AG04450 (cell line): ENCODE measurements around the gene PGM2. TPM values are rescaled to one million over a fixed set of nuclear protein-coding genes. Genes with fewer than 3 reads are reported as not detected.

Source experiments
- CTCF ChIA-PET: fragments of 300-600, 350-600 bp; formaldehyde crosslinking; extraction: SDS; loops from one replicate; lab custom pipeline; 2022; ENCODE audit warnings: antibody characterized with exemption, inconsistent platforms; lab: Charles Lee
- POLR2A ChIA-PET: fragments of 350-600 bp; formaldehyde crosslinking; extraction: SDS; loops from one replicate; lab custom pipeline; 2021; ENCODE audit warnings: antibody characterized with exemption, inconsistent platforms; lab: Yijun Ruan, JAX
- DNase-seq: peaks from one replicate; pipeline ENCODE4 v3.0.0-alpha.2; 2011; ENCODE audit warnings: low read depth, low spot score
- H3K27ac ChIP-seq: one replicate; pipeline ENCODE4 v1.5.1; 2012; ENCODE audit warnings: low read depth, low read length, control low read depth
- H3K27me3 ChIP-seq: one replicate; pipeline ENCODE4 v1.6.0; 2012; ENCODE audit warnings: low read length; ENCODE audit not compliant: control insufficient read depth, insufficient read depth
- H3K4me3 ChIP-seq: 2 replicates; pipeline ENCODE4 v1.5.1; 2011; ENCODE audit warnings: mild to moderate bottlenecking, low read depth, low read length, control low read depth
- H3K9me3 ChIP-seq: 2 replicates; pipeline ENCODE4 v1.5.1; 2012; ENCODE audit warnings: low read length; ENCODE audit not compliant: control insufficient read depth, insufficient read depth
- CTCF ChIP-seq: IDR thresholded peaks from 2 replicates; pipeline ENCODE4 v1.5.1; 2011; ENCODE audit warnings: low read depth, low read length, control low read depth, inconsistent platforms
- polyA plus RNA-seq: library from polyadenylated mRNA; depleted of rRNA; stranded (reverse); fragments of >200 nt; gene quantifications from 2 replicates; pipeline ENCODE4 v1.2.3, GENCODE V29; 2011

The PGM2 gene
- polyA plus RNA-seq, 1 experiment = 24.1 TPM

GRCh38 chr4:37835806-37836205, 9.3 kb downstream of the PGM2 start:
- POLR2A ChIA-PET = no interaction called here
- Histone ChIP-seq H3K9me3 (no peaks in the 10 kb centered on the region), H3K27me3 (no peaks in the 10 kb centered on the region), H3K27ac (no peak overlapping the region), H3K4me3 (no peak overlapping the region)
- CTCF ChIA-PET = interaction anchor here (1.5 kb wide), 1 partner anchor 233 kb away, joined by 4 read pairs; no protein-coding TSS in a partner anchor
- DNase-seq = no peak
- TF ChIP-seq CTCF = no peak

- Histone ChIP-seq H3K4me3 (no peak overlapping the region), H3K27ac (no peak overlapping the region), H3K9me3 (no peaks in the 10 kb centered on the region), H3K27me3 (no peaks in the 10 kb centered on the region)
- POLR2A ChIA-PET = no interaction called here
- no peak for TF ChIP-seq CTCF
- DNase-seq = no peak
- CTCF ChIA-PET = no interaction called here
Measured at GRCh38 chr4:37836274-37836673, 9.8 kb downstream of the PGM2 start.

GRCh38 chr4:37836838-37837440, 10.5 kb downstream of the PGM2 start:
- H3K4me3 ChIP-seq = no peak overlapping the region
- no peaks in the 10 kb centered on the region for H3K9me3 ChIP-seq
- DNase-seq = no peak
- H3K27ac ChIP-seq = no peak overlapping the region
- ChIA-PET POLR2A (no interaction called here), CTCF (no interaction called here)
- H3K27me3 ChIP-seq = no peaks in the 10 kb centered on the region
- TF ChIP-seq CTCF = no peak

- no peak overlapping the region for H3K27ac ChIP-seq
Measured at GRCh38 chr4:37837446-37837845, 11.0 kb downstream of the PGM2 start.

More at GRCh38 chr4:37837446-37837845, 11.0 kb downstream of the PGM2 start:
- no peaks in the 10 kb centered on the region for H3K27me3 ChIP-seq
- no peaks in the 10 kb centered on the region for H3K9me3 ChIP-seq
- no peak for TF ChIP-seq CTCF
- no peak overlapping the region for H3K4me3 ChIP-seq
- ChIA-PET CTCF (no interaction called here), POLR2A (no interaction called here)
- no peak for DNase-seq
